IMR-90 (cell line): ENCODE data around the gene VIPR1. TPM values are rescaled to one million over a fixed set of nuclear protein-coding genes. Genes with fewer than 3 reads are reported as not detected.

Experiments used
- ATAC-seq: fragments of 200-7000 bp; cut with Tn5 transposase; 2 replicates; pipeline ENCODE4 v1.9.1; 2020; ENCODE audit warnings: low read depth, mild to moderate bottlenecking, moderate library complexity
- BruUV-seq: library from RNA; stranded (reverse); fragments of 400-500 nt; replicated peaks from 2 replicates; lab custom pipeline; 2021; lab: Mats Ljungman, UMichigan
- CTCF ChIA-PET: fragments of 300-600 bp; formaldehyde crosslinking; extraction: SDS; loops from one replicate; lab custom pipeline; 2021; ENCODE audit warnings: antibody characterized with exemption; lab: Yijun Ruan, JAX
- POLR2A ChIA-PET: fragments of 300-600 bp; sonication (Branson Sonifier 250); formaldehyde crosslinking; loops from one replicate; lab custom pipeline; 2022; ENCODE audit warnings: antibody characterized with exemption; ENCODE audit not compliant: unreplicated experiment; lab: Charles Lee
- DNase-seq: peaks from one replicate; pipeline ENCODE4 v3.0.0; 2013
- H2AFZ ChIP-seq: replicated peaks from 2 replicates; pipeline ENCODE3; 2013; ENCODE audit warnings: low read length, mild to moderate bottlenecking; ENCODE audit not compliant: poor library complexity
- H2AK5ac ChIP-seq: 2 replicates; pipeline ENCODE4 v1.6.1; 2013; ENCODE audit warnings: low read depth, low read length, inconsistent platforms
- H2AK9ac ChIP-seq: replicated peaks from 2 replicates; pipeline ENCODE3; 2013; ENCODE audit warnings: mild to moderate bottlenecking, low read depth, low read length, moderate library complexity; ENCODE audit not compliant: poor library complexity
- H2BK120ac ChIP-seq: 2 replicates; pipeline ENCODE4 v1.6.1; 2013; ENCODE audit warnings: low read depth, low read length, inconsistent platforms
- H2BK15ac ChIP-seq: 3 replicates; pipeline ENCODE4 v1.6.1; 2013; ENCODE audit warnings: low read depth, low read length, inconsistent platforms
- H2BK20ac ChIP-seq: 2 replicates; pipeline ENCODE4 v1.6.1; 2013; ENCODE audit warnings: low read depth, mild to moderate bottlenecking, inconsistent platforms, low read length, moderate library complexity
- H2BK5ac ChIP-seq: 2 replicates; pipeline ENCODE4 v1.6.1; 2013; ENCODE audit warnings: mild to moderate bottlenecking, low read depth, low read length, inconsistent platforms; ENCODE audit not compliant: poor library complexity, severe bottlenecking
- H3K14ac ChIP-seq: replicated peaks from 2 replicates; pipeline ENCODE4 v1.6.1; 2013; ENCODE audit warnings: low read depth, low read length, inconsistent platforms
- H3K18ac ChIP-seq: 2 replicates; pipeline ENCODE4 v1.6.1; 2013; ENCODE audit warnings: low read depth, low read length, control low read depth
- H3K23ac ChIP-seq: 2 replicates; pipeline ENCODE4 v1.6.1; 2013; ENCODE audit warnings: low read depth, low read length, inconsistent platforms
- H3K27ac ChIP-seq: 2 replicates; pipeline ENCODE4 v1.5.1; 2013; ENCODE audit warnings: mild to moderate bottlenecking, control low read depth, low read length; ENCODE audit not compliant: insufficient read depth
- H3K27me3 ChIP-seq: 2 replicates; pipeline ENCODE4 v1.6.1; 2013; ENCODE audit warnings: low read length; ENCODE audit not compliant: control insufficient read depth, insufficient read depth
- H3K36me3 ChIP-seq: 2 replicates; pipeline ENCODE4 v1.6.1; 2013; ENCODE audit warnings: low read length, mixed read lengths; ENCODE audit not compliant: control insufficient read depth, insufficient read depth
- H3K4ac ChIP-seq: 2 replicates; pipeline ENCODE4 v1.6.1; 2013; ENCODE audit warnings: low read depth, low read length, inconsistent platforms
- H3K4me1 ChIP-seq: 2 replicates; pipeline ENCODE4 v1.6.1; 2013; ENCODE audit warnings: low read length, mixed read lengths; ENCODE audit not compliant: control insufficient read depth, insufficient read depth
- H3K4me2 ChIP-seq: 2 replicates; pipeline ENCODE4 v1.6.1; 2013; ENCODE audit warnings: low read depth, mild to moderate bottlenecking, control low read depth, low read length, moderate library complexity
- H3K4me3 ChIP-seq: 2 replicates; pipeline ENCODE4 v1.5.1; 2013; ENCODE audit warnings: low read depth, mild to moderate bottlenecking, control low read depth, low read length, moderate library complexity; ENCODE audit not compliant: insufficient read depth
- H3K56ac ChIP-seq: 2 replicates; pipeline ENCODE4 v1.6.1; 2013; ENCODE audit warnings: low read length, inconsistent platforms; ENCODE audit not compliant: insufficient read depth; ENCODE audit errors: extremely low read depth
- H3K79me1 ChIP-seq, 2 experiments: 2 replicates each; pipeline ENCODE4 v1.6.1; 2013; ENCODE audit warnings: low read length in 2 of 2, inconsistent platforms in 1 of 2, low read depth in 1 of 2
- H3K9ac ChIP-seq: 2 replicates; pipeline ENCODE4 v1.6.1; 2013; ENCODE audit warnings: low read depth, low read length, control low read depth
- H3K9me1 ChIP-seq: 2 replicates; pipeline ENCODE4 v1.6.1; 2013; ENCODE audit warnings: low read length, inconsistent platforms; ENCODE audit not compliant: insufficient read depth
- H3K9me3 ChIP-seq: 2 replicates; pipeline ENCODE4 v1.6.1; 2013; ENCODE audit warnings: low read length; ENCODE audit not compliant: control insufficient read depth, insufficient read depth
- H4K20me1 ChIP-seq: 2 replicates; pipeline ENCODE4 v1.6.1; 2013; ENCODE audit warnings: low read length, inconsistent platforms; ENCODE audit not compliant: insufficient read depth
- H4K5ac ChIP-seq: 2 replicates; pipeline ENCODE4 v1.6.1; 2013; ENCODE audit warnings: mild to moderate bottlenecking, low read depth, low read length, control low read depth
- H4K8ac ChIP-seq, 2 experiments: 2 replicates each; pipeline ENCODE4 v1.6.1; 2013; ENCODE audit warnings: low read depth in 2 of 2, low read length in 2 of 2, control low read depth in 1 of 2, inconsistent platforms in 1 of 2
- H4K91ac ChIP-seq: 2 replicates; pipeline ENCODE4 v1.6.1; 2013; ENCODE audit warnings: low read depth, low read length, inconsistent platforms; ENCODE audit not compliant: insufficient read depth
- BHLHE40 ChIP-seq: fragments of 150-350 bp; IDR thresholded peaks from 2 replicates; pipeline ENCODE4 v1.6.1; 2016; ENCODE audit warnings: mild to moderate bottlenecking, low read depth, low read length
- CEBPB ChIP-seq: IDR thresholded peaks from 2 replicates; pipeline ENCODE4 v1.6.1; 2012; ENCODE audit warnings: low read depth, low read length, improper control_type of control experiment
- CHD1 ChIP-seq: IDR thresholded peaks from 2 replicates; pipeline ENCODE4 v1.6.1; 2012; ENCODE audit warnings: low read depth, low read length, improper control_type of control experiment
- FOS ChIP-seq: fragments of 150-350 bp; IDR thresholded peaks from 2 replicates; pipeline ENCODE4 v1.6.1; 2016; ENCODE audit warnings: low read depth, low read length
- MAFK ChIP-seq: IDR thresholded peaks from 2 replicates; pipeline ENCODE4 v1.6.1; 2012; ENCODE audit warnings: low read depth, low read length, improper control_type of control experiment
- MAZ ChIP-seq: IDR thresholded peaks from 2 replicates; pipeline ENCODE4 v1.6.1; 2012; ENCODE audit warnings: low read depth, mild to moderate bottlenecking, low read length, improper control_type of control experiment, moderate library complexity, borderline replicate concordance
- MXI1 ChIP-seq: IDR thresholded peaks from 2 replicates; pipeline ENCODE4 v1.6.1; 2012; ENCODE audit warnings: low read depth, mild to moderate bottlenecking, low read length, moderate library complexity, borderline replicate concordance
- NFE2L2 ChIP-seq: fragments of 150-350 bp; IDR thresholded peaks from 2 replicates; pipeline ENCODE4 v1.6.1; 2016; ENCODE audit warnings: low read depth, mild to moderate bottlenecking, low read length
- POLR2A ChIP-seq: IDR thresholded peaks from 2 replicates; pipeline ENCODE4 v1.6.1; 2012; ENCODE audit warnings: mild to moderate bottlenecking, low read depth, low read length
- RAD21 ChIP-seq: IDR thresholded peaks from 2 replicates; pipeline ENCODE4 v1.6.1; 2012; ENCODE audit warnings: low read length, improper control_type of control experiment
- RCOR1 ChIP-seq: IDR thresholded peaks from 2 replicates; pipeline ENCODE4 v1.6.1; 2012; ENCODE audit warnings: mild to moderate bottlenecking, low read length, improper control_type of control experiment; ENCODE audit not compliant: insufficient replicate concordance
- RFX5 ChIP-seq: IDR thresholded peaks from 2 replicates; pipeline ENCODE4 v1.8.0; 2012; ENCODE audit warnings: low read depth, mild to moderate bottlenecking, low read length, moderate library complexity
- SMC3 ChIP-seq: fragments of 150-350 bp; IDR thresholded peaks from 2 replicates; pipeline ENCODE4 v1.6.1; 2016; ENCODE audit warnings: low read depth, mild to moderate bottlenecking, antibody characterized with exemption, low read length, moderate library complexity
- USF2 ChIP-seq: fragments of 150-350 bp; IDR thresholded peaks from 2 replicates; pipeline ENCODE4 v1.6.1; 2017; ENCODE audit warnings: mild to moderate bottlenecking, antibody characterized with exemption, low read length, low read depth
- WGBS, 2 experiments: methylation state at CpG; one replicate each; pipeline versions ENCODE4 v1.1.5 to v1.1.7; 2013; ENCODE audit warnings: missing lambda C conversion rate in 2 of 2; ENCODE audit not compliant: insufficient read length in 1 of 2; ENCODE audit errors: extremely low coverage in 2 of 2; 5-methylcytosine and 5-hydroxymethylcytosine counted together
- dilution Hi-C: fragments of 300-500 bp; cut with HindIII; formaldehyde crosslinking; loops from one replicate; pipeline ENCODE4 v1.14.3; 2018; ENCODE audit warnings: low sequenced_read_pairs; ENCODE audit not compliant: unreplicated experiment
- in situ Hi-C: fragments of 300-500 bp; cut with MboI; formaldehyde crosslinking; loops from 3 replicates; pipeline ENCODE4 v1.14.3; 2019; ENCODE audit warnings: low sequenced_read_pairs, inconsistent platforms, mixed read lengths
- intact Hi-C: fragments of 100-400 bp; cut with micrococcal nuclease; formaldehyde crosslinking; loops from 2 replicates; pipeline ENCODE4 v1.10.0; 2022
- polyA plus RNA-seq, 3 experiments: library from polyadenylated mRNA; depleted of rRNA; stranded (reverse); fragments of >200 nt; gene quantifications; 2 replicates each; pipeline ENCODE4 v1.2.3, GENCODE V29; 2012; ENCODE audit warnings: low replicate concordance in 1 of 3
- total RNA-seq: library from RNA; depleted of rRNA; stranded (reverse); fragments of >200 nt; gene quantifications from 2 replicates; pipeline ENCODE4 v1.2.3, GENCODE V29; 2012
- TF ChIP-seq, protein P1 (sequence below): conservative IDR thresholded peaks from 2 replicates; pipeline ENCODE4 v1.5.1; 2012; ENCODE audit warnings: mild to moderate bottlenecking, low read depth, low read length, improper control_type of control experiment
- TF ChIP-seq, protein P2 (sequence below): fragments of 150-350 bp; IDR thresholded peaks from 2 replicates; pipeline ENCODE4 v1.6.1; 2016; ENCODE audit warnings: low read depth, mild to moderate bottlenecking, low read length, moderate library complexity, borderline replicate concordance

Gene VIPR1
- total and polyA plus RNA-seq, 2 of the 4 experiments (the other 2 are of a cell fraction) = not detected

GRCh38 chr3:42461762-42462161 is 40.7 kb upstream of the VIPR1 start:
- no peak overlapping the region for H4K5ac ChIP-seq
- H3K36me3 ChIP-seq = no peaks in the 10 kb centered on the region
- H3K4me1 ChIP-seq = no peaks in the 10 kb centered on the region
- no TSS peak for BruUV-seq
- H4K20me1 ChIP-seq = no peaks in the 10 kb centered on the region
- no peak overlapping the region for H3K9ac ChIP-seq
- WGBS, 2 experiments = no CpG with 5 or more reads among the region's 2 CpGs
- no peak overlapping the region for H3K23ac ChIP-seq
- no peak overlapping the region for H3K14ac ChIP-seq
- in situ Hi-C loops = no loop called here
- H2BK20ac ChIP-seq = no peak overlapping the region
- ChIA-PET CTCF (no interaction called here), POLR2A (interaction anchor here (0.6 kb wide), 1 partner anchor 197 kb away, joined by 3 read pairs; no protein-coding TSS in a partner anchor)
- dilution Hi-C loops = no loop called here
- H3K9me1 ChIP-seq = no peaks in the 10 kb centered on the region
- TF ChIP-seq BHLHE40 (no peak), NFE2L2 (no peak), SMC3 (no peak), MXI1 (no peak), RFX5 (no peak), POLR2A (no peak), MAFK (no peak), USF2 (no peak), RAD21 (no peak), RCOR1 (no peak), CEBPB (no peak), FOS (no peak), MAZ (no peak), CHD1 (no peak)
- TF ChIP-seq, protein P1, sequence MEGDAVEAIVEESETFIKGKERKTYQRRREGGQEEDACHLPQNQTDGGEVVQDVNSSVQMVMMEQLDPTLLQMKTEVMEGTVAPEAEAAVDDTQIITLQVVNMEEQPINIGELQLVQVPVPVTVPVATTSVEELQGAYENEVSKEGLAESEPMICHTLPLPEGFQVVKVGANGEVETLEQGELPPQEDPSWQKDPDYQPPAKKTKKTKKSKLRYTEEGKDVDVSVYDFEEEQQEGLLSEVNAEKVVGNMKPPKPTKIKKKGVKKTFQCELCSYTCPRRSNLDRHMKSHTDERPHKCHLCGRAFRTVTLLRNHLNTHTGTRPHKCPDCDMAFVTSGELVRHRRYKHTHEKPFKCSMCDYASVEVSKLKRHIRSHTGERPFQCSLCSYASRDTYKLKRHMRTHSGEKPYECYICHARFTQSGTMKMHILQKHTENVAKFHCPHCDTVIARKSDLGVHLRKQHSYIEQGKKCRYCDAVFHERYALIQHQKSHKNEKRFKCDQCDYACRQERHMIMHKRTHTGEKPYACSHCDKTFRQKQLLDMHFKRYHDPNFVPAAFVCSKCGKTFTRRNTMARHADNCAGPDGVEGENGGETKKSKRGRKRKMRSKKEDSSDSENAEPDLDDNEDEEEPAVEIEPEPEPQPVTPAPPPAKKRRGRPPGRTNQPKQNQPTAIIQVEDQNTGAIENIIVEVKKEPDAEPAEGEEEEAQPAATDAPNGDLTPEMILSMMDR = no peak
- TF ChIP-seq, protein P2, sequence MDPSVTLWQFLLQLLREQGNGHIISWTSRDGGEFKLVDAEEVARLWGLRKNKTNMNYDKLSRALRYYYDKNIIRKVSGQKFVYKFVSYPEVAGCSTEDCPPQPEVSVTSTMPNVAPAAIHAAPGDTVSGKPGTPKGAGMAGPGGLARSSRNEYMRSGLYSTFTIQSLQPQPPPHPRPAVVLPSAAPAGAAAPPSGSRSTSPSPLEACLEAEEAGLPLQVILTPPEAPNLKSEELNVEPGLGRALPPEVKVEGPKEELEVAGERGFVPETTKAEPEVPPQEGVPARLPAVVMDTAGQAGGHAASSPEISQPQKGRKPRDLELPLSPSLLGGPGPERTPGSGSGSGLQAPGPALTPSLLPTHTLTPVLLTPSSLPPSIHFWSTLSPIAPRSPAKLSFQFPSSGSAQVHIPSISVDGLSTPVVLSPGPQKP = no peak
- H4K8ac ChIP-seq = no peak overlapping the region
- no peak overlapping the region for H3K27ac ChIP-seq
- no peaks in the 10 kb centered on the region for H3K27me3 ChIP-seq
- H3K4ac ChIP-seq = no peak overlapping the region
- no peak overlapping the region for H2AK5ac ChIP-seq
- H2BK5ac ChIP-seq = no peak overlapping the region
- no peak overlapping the region for H2AK9ac ChIP-seq
- no peak overlapping the region for H3K4me3 ChIP-seq
- H3K79me1 ChIP-seq = no peaks in the 10 kb centered on the region
- intact Hi-C loops = no loop called here
- H2BK15ac ChIP-seq = no peak overlapping the region
- H4K91ac ChIP-seq = no peak overlapping the region
- no peaks in the 10 kb centered on the region for H3K9me3 ChIP-seq
- no peak overlapping the region for H2AFZ ChIP-seq
- no peak overlapping the region for H3K4me2 ChIP-seq
- DNase-seq = no peak
- no peak overlapping the region for H3K18ac ChIP-seq
- no peak overlapping the region for H2BK120ac ChIP-seq
- ATAC-seq = no peak
- no peak overlapping the region for H3K56ac ChIP-seq
